ENCODE measurements around the gene ITM2B. TPM values are rescaled to one million over a fixed set of nuclear protein-coding genes. Genes with fewer than 3 reads are reported as not detected.

ITM2B gene
- total RNA-seq, 2 donors from 2014 or later, result 109 to 111 TPM

- Mint-ChIP-seq H3K9me3 (no peaks in the 10 kb centered on the region), H3K27ac (no peak overlapping the region), H3K27me3 (ENCODE audit: low read depth) (peaks cover 11% of the 10 kb centered on the region), H3K36me3 (ENCODE audit: insufficient read depth in 2 of 2) (no peaks in the 10 kb centered on the region), H3K4me1 (ENCODE audit: low read depth) (peaks cover 17% of the 10 kb centered on the region), H3K4me3 (no peak overlapping the region)
- DNase-seq, result no peak
- peak; percentile 32 to 65 for ATAC-seq (replicated peaks in 1 of 2)
These were observed 42.5 kb downstream of the ITM2B start for GRCh38 chr13:48275507-48275906.

GRCh38 chr13:48278806-48279205 is 45.8 kb downstream of the ITM2B start:
- no peak overlapping the region for H3K4me3 Mint-ChIP-seq
- ATAC-seq (replicated peaks in 1 of 2), result no peak
- H3K36me3 Mint-ChIP-seq (ENCODE audit: insufficient read depth in 2 of 2), result no peaks in the 10 kb centered on the region
- H3K9me3 Mint-ChIP-seq, result no peaks in the 10 kb centered on the region
- DNase-seq, result no peak
- H3K27me3 Mint-ChIP-seq (ENCODE audit: low read depth), result peaks cover 11% of the 10 kb centered on the region
- H3K4me1 Mint-ChIP-seq (ENCODE audit: low read depth), result peaks cover 17% of the 10 kb centered on the region
- no peak overlapping the region for H3K27ac Mint-ChIP-seq

GRCh38 chr13:48281556-48281955 is 48.5 kb downstream of the ITM2B start:
- DNase-seq, result no peak
- H3K27ac Mint-ChIP-seq, result no peak overlapping the region
- no peak overlapping the region for H3K4me3 Mint-ChIP-seq
- no peaks in the 10 kb centered on the region for H3K4me1 Mint-ChIP-seq (ENCODE audit: low read depth)
- H3K27me3 Mint-ChIP-seq (ENCODE audit: low read depth), result peaks cover 11% of the 10 kb centered on the region
- ATAC-seq (replicated peaks in 1 of 2), result no peak
- H3K36me3 Mint-ChIP-seq (ENCODE audit: insufficient read depth in 2 of 2), result no peaks in the 10 kb centered on the region
- H3K9me3 Mint-ChIP-seq, result peaks cover 0 to 4% of the 10 kb centered on the region in 2 donors

- no peak overlapping the region for H3K4me3 Mint-ChIP-seq
- peaks cover 8% of the 10 kb centered on the region for H3K4me1 Mint-ChIP-seq (ENCODE audit: low read depth)
- H3K27ac Mint-ChIP-seq, result no peak overlapping the region
- ATAC-seq (replicated peaks in 1 of 2) (no peak), DNase-seq (no peak)
- no peaks in the 10 kb centered on the region for H3K9me3 Mint-ChIP-seq
- H3K27me3 Mint-ChIP-seq (ENCODE audit: low read depth), result peaks cover 9% of the 10 kb centered on the region
- no peaks in the 10 kb centered on the region for H3K36me3 Mint-ChIP-seq (ENCODE audit: insufficient read depth in 2 of 2)
These were observed 58.7 kb downstream of the ITM2B start for GRCh38 chr13:48291730-48292129.

- ATAC-seq (replicated peaks in 1 of 2) (no peak), DNase-seq (no peak)
- Mint-ChIP-seq H3K4me1 (ENCODE audit: low read depth) (peaks cover 17% of the 10 kb centered on the region), H3K4me3 (no peak overlapping the region), H3K9me3 (no peaks in the 10 kb centered on the region), H3K36me3 (ENCODE audit: insufficient read depth in 2 of 2) (no peaks in the 10 kb centered on the region), H3K27me3 (ENCODE audit: low read depth) (peaks cover 9% of the 10 kb centered on the region), H3K27ac (no peak overlapping the region)
These were observed 59.6 kb downstream of the ITM2B start for GRCh38 chr13:48292650-48293049.

GRCh38 chr13:48294653-48295052 is 61.6 kb downstream of the ITM2B start:
- Mint-ChIP-seq H3K4me1 (ENCODE audit: low read depth) (peaks cover 19% of the 10 kb centered on the region), H3K27me3 (ENCODE audit: low read depth) (peaks cover 4% of the 10 kb centered on the region), H3K36me3 (ENCODE audit: insufficient read depth in 2 of 2) (no peaks in the 10 kb centered on the region), H3K9me3 (no peaks in the 10 kb centered on the region), H3K4me3 (no peak overlapping the region), H3K27ac (no peak overlapping the region)
- ATAC-seq (replicated peaks in 1 of 2), result no peak
- DNase-seq, result no peak

- Mint-ChIP-seq H3K27me3 (ENCODE audit: low read depth) (no peaks in the 10 kb centered on the region), H3K36me3 (ENCODE audit: insufficient read depth in 2 of 2) (no peaks in the 10 kb centered on the region), H3K4me3 (no peak overlapping the region), H3K4me1 (ENCODE audit: low read depth) (peaks cover 19% of the 10 kb centered on the region), H3K27ac (no peak overlapping the region), H3K9me3 (no peaks in the 10 kb centered on the region)
- ATAC-seq (replicated peaks in 1 of 2), result no peak
- no peak for DNase-seq
These were observed 62.3 kb downstream of the ITM2B start for GRCh38 chr13:48295271-48295670.

GRCh38 chr13:48296528-48296927 is 63.5 kb downstream of the ITM2B start:
- H3K9me3 Mint-ChIP-seq, result no peaks in the 10 kb centered on the region
- no peaks in the 10 kb centered on the region for H3K36me3 Mint-ChIP-seq (ENCODE audit: insufficient read depth in 2 of 2)
- H3K27ac Mint-ChIP-seq, result no peak overlapping the region
- DNase-seq, result no peak
- peaks cover 19% of the 10 kb centered on the region for H3K4me1 Mint-ChIP-seq (ENCODE audit: low read depth)
- H3K4me3 Mint-ChIP-seq, result no peak overlapping the region
- no peaks in the 10 kb centered on the region for H3K27me3 Mint-ChIP-seq (ENCODE audit: low read depth)
- no peak for ATAC-seq (replicated peaks in 1 of 2)

GRCh38 chr13:48297131-48297786 is 64.3 kb downstream of the ITM2B start:
- Mint-ChIP-seq H3K36me3 (ENCODE audit: insufficient read depth in 2 of 2) (no peaks in the 10 kb centered on the region), H3K4me3 (no peak overlapping the region), H3K27ac (no peak overlapping the region), H3K9me3 (no peaks in the 10 kb centered on the region), H3K27me3 (ENCODE audit: low read depth) (no peaks in the 10 kb centered on the region), H3K4me1 (ENCODE audit: low read depth) (peaks cover 23% of the 10 kb centered on the region)
- ATAC-seq (replicated peaks in 1 of 2), result no peak
- no peak for DNase-seq

GRCh38 chr13:48299591-48299990 is 66.6 kb downstream of the ITM2B start:
- Mint-ChIP-seq H3K27me3 (ENCODE audit: low read depth) (no peaks in the 10 kb centered on the region), H3K27ac (no peak overlapping the region), H3K4me1 (ENCODE audit: low read depth) (peaks cover 36% of the 10 kb centered on the region), H3K36me3 (ENCODE audit: insufficient read depth in 2 of 2) (peaks cover 4 to 5% of the 10 kb centered on the region in 2 donors), H3K4me3 (no peak overlapping the region), H3K9me3 (no peaks in the 10 kb centered on the region)
- ATAC-seq (replicated peaks in 1 of 2), result no peak
- DNase-seq, result no peak

- H3K27me3 Mint-ChIP-seq (ENCODE audit: low read depth), result no peaks in the 10 kb centered on the region
- DNase-seq (no peak), ATAC-seq (replicated peaks in 1 of 2) (no peak)
- peaks cover 6 to 9% of the 10 kb centered on the region in 2 donors for H3K36me3 Mint-ChIP-seq (ENCODE audit: insufficient read depth in 2 of 2)
- peaks cover 42% of the 10 kb centered on the region for H3K4me1 Mint-ChIP-seq (ENCODE audit: low read depth)
- no peaks in the 10 kb centered on the region for H3K9me3 Mint-ChIP-seq
- H3K27ac Mint-ChIP-seq, result peak overlapping the region; percentile 97
- peak overlapping the region; percentile 91 to 94 for H3K4me3 Mint-ChIP-seq
These were observed 69.9 kb downstream of the ITM2B start for GRCh38 chr13:48302871-48303358.

- Mint-ChIP-seq H3K36me3 (ENCODE audit: insufficient read depth in 2 of 2) (peaks cover 6 to 11% of the 10 kb centered on the region in 2 donors), H3K4me1 (ENCODE audit: low read depth) (peaks cover 42% of the 10 kb centered on the region), H3K27ac (peak within 1 kb of the TSS; percentile 99), H3K4me3 (peak within 1 kb of the TSS; percentile 91 to 94), H3K27me3 (ENCODE audit: low read depth) (no peaks in the 10 kb centered on the region), H3K9me3 (no peaks in the 10 kb centered on the region)
- DNase-seq (peak; percentile 92 to 95), ATAC-seq (replicated peaks in 1 of 2) (peak; percentile 88)
These were observed 70.5 kb downstream of the ITM2B start, which contains the start of gene RB1 for GRCh38 chr13:48303359-48304142. Gene RB1, plus strand, starts transcription at chr13:48303751. Its CDS starts 162 bp downstream, at chr13:48303913.

GRCh38 chr13:48304143-48304876 is 71.3 kb downstream of the ITM2B start:
- H3K9me3 Mint-ChIP-seq, result no peaks in the 10 kb centered on the region

More at GRCh38 chr13:48304143-48304876, 71.3 kb downstream of the ITM2B start:
- no peaks in the 10 kb centered on the region for H3K27me3 Mint-ChIP-seq (ENCODE audit: low read depth)
- H3K27ac Mint-ChIP-seq, result peak overlapping the region; percentile 99
- peaks cover 6 to 11% of the 10 kb centered on the region in 2 donors for H3K36me3 Mint-ChIP-seq (ENCODE audit: insufficient read depth in 2 of 2)
- ATAC-seq (replicated peaks in 1 of 2) (peak; percentile 20 to 31), DNase-seq (peak; percentile 17 to 23)
- H3K4me3 Mint-ChIP-seq, result peak overlapping the region; percentile 91 to 94
- peaks cover 42% of the 10 kb centered on the region for H3K4me1 Mint-ChIP-seq (ENCODE audit: low read depth)
